GM21717 (cell line): Measurements from ENCODE around the gene PIGB.
"Not testable (repeated sequence)": the region's sequence is repeated elsewhere in the genome, so short reads cannot be mapped to it uniquely, and the experiment has no call there.

ENCODE experiments used
- ATAC-seq: cut with Tn5 transposase; IDR thresholded peaks from one replicate; pipeline ENCODE4 v1.9.1; 2021; ENCODE audit warnings: mild to moderate bottlenecking, moderate library complexity; ENCODE audit not compliant: unreplicated experiment

Gene PIGB

DNA sequence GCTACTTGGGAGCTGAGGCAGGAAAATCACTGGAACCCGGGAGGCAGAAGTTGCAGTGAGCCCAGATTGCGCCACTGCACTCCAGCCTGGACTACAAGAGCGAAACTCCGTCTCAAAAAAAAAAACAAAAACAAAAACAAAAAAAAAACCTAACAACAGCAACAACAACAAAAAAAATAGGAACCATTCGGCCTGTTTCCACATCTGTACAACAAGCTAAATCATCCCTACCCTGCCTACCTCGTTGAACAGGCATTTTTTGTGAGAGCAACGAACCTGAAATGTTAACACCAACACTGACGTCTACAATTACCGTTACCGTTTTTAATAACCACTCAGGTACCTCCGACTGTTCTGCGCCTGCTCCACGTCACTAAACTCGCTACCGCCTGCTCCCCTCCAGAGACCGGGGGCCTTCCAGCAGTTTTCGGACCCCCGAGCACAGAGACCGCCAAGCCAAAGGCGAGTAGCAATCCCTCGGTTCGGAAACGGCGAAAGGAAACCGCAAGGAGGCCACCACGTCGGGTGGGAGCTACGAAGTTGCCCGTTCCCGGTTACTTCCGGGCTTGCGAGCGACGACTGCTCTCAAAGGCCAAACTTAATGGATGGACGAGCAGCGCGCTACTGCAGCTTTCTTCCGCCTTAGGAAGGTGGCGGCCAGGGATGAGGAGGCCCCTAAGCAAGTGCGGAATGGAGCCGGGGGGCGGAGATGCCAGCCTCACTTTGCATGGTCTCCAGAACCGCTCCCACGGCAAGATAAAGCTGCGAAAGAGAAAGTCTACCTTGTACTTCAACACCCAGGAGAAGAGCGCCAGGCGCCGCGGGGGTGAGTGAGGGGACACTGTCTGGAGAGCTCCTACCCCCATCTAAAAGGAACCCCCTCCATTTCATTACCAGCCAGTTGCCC lies at the start of gene PIGB, which contains the start of gene PIGBOS1:
Gene PIGB (plus strand): TSS at position 635 of the 907 bp plus-strand sequence. CDS start 29 bp downstream, at position 664.
Gene PIGBOS1 (minus strand): TSS at position 536 of the 907 bp plus-strand sequence. CDS start 1,331 bp downstream, outside the sequence.
- peak; percentile 95 for ATAC-seq

DNA sequence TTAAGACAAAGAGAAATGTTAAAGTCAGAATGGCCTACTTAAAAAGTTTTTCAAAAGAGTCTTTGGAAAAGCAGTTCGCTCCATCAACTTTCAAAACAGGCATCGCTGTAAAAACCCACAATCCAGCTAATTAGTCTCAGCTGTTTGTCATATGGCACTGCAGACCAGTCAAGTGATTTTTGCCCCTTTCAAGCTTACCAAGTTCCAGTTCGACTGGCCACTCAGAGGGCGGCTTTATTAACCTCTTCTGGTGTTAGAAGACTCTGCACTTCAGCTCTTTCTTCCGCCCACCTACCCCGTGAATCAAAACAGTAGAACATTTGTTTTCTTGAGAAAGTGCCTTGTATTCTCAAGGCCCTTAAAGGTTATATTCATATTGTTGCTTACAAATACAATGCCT lies 48.7 kb upstream of the PIGB start:
- ATAC-seq, result no peak

DNA sequence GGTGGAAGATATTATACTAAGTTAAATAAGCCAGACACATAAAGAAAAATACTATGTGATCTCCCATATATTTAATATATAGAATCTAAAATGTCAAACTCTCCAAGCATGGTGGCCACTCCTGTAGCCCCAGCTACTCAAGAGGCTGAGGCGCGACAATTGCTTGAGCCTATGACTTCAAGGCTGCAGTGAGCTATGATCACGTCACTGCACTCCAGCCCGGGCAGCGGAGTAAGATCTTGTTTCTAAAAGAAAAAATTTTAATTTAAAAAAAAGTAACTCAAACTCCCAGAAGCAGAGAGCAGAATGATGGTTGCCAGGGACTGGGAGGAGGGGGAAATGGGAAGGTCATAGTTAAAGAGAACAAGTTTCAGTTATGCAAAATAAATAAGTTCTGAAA lies 42.7 kb upstream of the PIGB start:
- ATAC-seq, result no peak

DNA sequence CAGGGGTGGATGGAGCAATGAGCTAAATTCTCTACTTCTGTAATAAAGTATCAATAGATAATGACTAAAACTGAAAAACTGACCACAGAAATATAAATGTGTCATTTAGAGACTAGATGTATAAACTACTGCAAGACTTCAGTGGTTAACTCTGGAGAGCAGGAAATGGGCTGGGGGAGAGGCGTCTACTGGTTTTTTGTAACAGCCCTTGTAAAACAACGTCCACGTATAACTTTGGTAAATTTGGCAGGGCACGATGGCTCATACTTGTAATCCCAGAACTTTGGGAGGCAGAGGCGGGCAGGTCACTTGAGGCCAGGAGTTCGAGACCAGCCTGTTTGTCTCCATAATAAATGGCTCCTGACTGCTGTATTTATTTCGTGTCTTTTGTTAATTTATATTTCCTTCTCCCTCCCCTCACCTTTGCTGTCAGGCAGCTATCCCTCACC lies 41.9 kb upstream of the PIGB start:
- peak; percentile 50 for ATAC-seq

DNA sequence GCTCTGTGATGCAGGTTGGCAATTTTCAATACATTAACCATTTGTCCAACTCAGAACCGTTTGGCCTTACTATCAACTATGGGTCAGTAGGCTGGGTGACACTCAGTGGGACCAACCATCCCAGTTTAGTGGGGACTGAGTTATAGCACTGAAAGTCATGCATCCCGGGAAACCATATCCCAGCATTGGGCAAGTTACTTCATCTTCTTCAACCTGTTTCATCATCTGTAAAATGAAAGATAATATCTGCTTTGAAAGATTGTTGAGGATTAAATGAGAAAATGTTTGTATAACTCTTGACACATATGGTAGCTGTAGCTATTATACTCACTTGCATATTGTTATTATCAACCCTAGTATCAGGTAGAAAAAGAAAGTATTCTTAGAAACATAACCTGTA lies 41.3 kb upstream of the PIGB start:
- ATAC-seq, result no peak

- ATAC-seq, result no peak
These were observed 39.8 kb upstream of the PIGB start for GRCh38 chr15:55279100-55279745.

DNA sequence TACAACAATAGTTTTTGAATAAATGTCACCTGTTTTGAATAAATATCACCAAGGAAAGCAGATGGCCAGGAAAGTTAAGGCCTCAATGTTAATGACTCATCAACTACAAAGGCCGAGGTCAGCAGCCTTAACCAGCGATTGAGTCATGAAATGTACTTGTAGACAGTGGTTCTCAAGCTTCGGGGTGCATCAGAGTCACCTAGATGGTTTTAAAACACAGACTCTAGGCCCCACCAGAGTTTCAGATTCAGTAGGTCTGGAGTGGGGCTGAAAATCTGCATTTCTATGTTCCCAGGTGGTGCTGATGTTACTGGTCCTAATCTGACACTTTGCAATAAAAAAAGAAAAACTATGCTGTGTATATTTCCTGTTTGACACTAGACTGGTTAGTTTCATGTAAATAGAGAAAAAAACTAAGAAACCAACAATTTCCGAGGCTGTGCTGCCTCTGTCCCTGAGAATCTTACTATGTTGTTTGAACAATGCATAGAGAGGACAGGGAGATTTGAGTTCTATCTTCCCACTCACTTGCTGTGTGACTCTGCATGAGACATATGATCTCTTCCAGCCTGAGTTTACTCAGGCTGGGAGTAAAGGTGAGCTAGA lies 39.2 kb upstream of the PIGB start:
- peak; percentile 78 for ATAC-seq

DNA sequence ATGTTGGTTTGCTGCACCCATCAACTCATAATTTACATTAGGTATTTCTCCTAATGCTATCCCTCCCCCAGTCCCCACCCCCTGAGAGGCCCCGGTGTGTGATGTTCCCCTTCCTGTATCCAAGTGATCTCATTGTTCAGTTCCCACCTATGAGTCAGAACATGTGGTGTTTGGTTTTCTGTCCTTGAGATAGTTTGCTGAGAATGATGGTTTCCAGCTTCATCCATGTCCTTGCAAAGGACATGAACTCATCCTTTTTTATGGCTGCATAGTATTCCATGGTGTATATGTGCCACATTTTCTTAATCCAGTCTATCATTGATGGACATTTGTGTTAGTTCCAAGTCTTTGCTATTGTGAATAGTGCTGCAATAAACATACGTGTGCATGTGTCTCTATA lies 38.4 kb upstream of the PIGB start:
- not testable (repeated sequence) for ATAC-seq

DNA sequence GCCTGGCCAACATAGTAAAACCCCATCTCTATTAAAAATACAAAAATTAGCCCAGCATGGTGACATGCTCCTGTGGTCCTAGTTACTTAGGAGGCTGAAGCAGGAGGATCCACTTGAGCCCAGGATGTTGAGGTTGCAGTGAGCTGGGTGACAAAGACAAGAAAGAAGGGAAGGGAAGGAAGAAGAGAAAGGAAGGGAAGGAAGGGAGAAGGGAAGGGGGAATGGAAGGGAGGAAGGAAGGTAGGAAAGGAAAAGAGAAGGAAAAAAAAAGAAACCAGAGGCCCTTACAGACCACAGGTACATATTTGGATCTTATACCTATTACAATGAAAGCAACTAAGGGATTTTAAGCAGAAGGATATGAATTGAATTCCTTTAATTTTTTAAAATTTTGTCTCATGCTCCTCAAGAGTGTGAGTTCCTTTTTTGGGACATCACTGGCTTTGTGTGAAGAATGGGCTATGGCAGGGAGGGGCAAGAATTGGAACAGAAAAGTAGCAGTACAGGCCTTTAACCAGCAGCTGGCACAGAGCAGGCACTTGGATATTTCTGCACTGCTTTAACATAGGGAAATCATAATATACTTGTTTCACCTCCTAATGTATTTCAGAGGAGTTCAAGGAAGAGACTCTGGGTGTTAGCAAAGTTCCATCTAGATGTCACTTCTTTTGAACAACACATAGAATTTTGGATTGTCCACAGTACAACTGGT lies 37.3 kb upstream of the PIGB start:
- no peak for ATAC-seq

- no peak for ATAC-seq
These were observed 36.7 kb upstream of the PIGB start for GRCh38 chr15:55282284-55282833.

DNA sequence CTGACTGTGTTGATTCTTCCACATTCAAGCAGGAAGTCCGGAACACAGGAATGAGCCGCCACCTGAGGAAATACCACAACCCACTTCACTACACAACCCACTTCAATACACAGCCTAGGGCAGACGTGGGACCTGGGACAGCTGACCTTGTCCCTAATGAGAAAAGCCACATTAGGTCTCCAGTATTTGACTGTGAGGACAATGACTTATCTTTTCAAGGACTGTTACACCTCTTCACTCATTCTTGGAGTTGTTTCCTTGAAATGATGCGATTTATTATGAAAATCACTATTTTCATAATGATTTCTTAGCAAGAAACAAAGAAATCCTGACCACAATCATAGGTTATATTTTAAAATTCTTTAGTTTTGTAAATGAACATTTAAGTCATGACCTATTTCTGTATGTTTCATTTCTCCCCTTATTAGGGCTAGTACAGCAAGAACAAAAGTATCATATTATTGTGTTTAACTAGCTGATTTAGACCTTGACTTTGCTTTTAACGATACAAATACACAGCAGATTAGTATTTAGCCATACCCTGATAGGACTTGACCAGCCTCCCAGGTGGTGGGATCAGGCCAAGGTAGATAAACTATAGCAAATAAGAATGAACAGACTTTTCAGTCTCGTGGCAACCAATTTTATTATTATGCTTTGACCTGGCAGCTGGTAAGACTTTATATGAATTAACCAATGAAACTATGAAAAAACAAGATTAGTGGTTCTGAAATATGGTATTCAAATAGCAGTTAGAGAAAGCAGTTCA lies 35.5 kb upstream of the PIGB start:
- ATAC-seq, result no peak

DNA sequence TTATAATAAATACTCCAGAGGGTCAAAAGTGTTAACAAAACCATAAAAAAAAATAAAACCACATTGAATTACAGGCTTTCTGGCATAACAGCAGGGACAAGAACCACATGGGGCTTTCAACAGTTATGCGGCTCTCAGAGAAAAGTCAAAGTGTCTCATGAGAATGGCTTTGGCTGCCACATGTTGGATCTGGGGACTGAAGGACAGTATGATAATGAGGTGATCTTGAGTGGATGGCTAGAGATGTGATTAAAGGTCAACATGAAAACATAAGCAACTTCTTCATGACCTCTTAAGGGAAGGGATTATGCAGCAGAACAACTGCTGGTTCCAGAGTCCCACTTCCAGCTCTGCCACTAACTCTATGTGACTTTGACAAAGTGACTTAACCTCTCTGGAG lies 34.6 kb upstream of the PIGB start:
- no peak for ATAC-seq

GRCh38 chr15:55286442-55287189 lies 32.4 kb upstream of the PIGB start:
- ATAC-seq, result not testable (repeated sequence)

DNA sequence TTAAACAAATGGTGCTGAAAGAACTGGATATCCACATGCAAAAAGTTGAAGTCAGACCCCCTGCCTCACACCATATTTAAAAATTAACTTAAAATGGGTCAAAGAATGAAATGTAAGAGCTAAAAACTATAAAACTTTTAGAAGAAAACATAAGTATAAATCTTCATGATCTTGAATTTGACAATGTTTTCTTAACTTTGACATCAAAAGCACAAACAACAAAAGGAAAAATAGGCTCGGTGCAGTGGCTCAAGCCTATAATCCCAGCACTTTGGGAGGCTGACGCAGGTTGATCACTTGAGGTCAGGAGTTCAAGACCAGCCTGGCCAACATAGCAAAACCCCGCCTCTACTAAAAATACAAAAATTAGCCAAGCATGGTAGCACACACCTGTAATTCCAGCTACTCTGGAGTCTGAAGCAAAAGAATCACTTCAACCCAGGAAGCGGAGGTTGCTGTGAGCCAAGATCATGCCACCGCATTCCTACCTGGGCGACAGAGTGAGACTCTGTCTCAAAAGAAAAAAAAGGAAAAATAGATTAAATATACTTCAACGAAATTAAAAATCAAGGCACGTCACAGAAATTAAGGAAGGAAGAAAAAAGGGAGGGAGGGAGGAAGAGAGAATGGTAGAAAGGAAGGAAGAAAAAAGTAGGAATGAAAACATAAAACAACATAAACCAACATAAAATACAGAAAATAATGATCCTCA lies 30.9 kb upstream of the PIGB start:
- ATAC-seq, result no peak

- ATAC-seq, result peak; percentile 31
These were observed 29.8 kb upstream of the PIGB start for GRCh38 chr15:55289011-55289745.

DNA sequence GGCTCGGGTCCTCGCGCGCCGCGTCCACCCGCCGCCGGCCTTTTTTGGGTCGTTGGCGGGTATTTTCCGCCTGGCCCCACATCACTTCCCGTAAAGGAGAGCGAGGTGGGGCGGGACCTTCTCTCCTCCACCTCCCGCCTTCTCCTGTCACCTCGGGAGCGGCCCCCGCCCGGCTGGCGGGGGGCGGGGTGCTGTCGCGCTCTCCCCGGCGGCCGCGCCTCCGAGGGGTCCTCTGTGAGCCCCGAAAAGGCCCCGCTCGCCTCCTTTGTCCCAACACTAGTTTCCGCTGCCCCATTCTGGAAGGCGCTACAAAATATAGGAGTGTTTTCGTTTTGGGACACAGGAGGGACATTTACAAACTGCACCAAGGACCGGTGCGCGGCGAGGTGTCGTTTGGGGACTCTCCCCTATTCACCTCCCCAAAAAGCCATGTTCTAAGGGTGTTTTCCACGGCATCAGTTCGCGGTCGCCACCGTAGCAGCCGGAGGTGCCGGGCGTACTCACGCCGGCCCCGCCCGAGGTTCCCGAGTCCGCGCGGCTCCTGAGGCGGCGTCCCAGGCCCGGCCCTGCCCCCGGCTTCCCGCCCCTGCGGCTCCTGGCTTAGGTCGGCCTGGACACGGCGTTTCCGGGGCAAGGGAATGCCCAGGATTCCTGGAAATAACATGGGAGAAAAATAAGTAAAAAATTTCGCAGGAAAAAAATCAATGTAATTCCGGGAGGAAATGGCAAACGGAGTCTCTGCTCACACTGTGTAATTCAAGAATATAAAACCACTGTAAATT lies 29.1 kb upstream of the PIGB start, which contains the start of gene RAB27A:
Gene RAB27A (minus strand): TSS at position 68 of the 782 bp plus-strand sequence. CDS start 54,879 bp downstream, outside the sequence.
- peak; percentile 67 for ATAC-seq

DNA sequence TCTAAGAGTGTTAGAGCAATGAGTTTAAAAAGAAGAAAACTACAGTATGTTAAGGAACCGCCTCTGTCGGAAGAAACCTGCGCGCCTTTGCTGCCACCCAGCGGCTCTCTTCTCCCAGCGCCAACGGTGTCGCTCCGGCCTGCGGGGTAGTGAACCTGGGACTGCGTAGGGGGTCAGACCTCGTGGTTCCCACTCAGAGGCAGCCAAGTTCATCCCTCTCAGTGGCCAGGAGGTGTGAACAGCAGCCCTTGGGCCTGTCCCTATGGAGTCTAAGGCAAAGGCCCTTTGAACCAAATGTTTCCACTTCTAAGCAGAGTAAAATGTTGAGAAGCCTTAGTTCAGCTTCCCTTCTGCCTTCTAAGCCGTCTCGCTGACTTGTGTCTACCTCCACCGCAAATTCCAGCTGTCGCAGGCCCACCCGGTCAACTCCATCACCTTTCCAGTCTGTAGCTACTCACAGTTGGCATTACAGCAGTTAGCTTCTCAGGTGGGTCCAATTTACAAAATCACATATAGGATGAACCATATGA lies 28.4 kb upstream of the PIGB start:
- ATAC-seq, result peak; percentile 73
